ENCODE results near the gene DEXI. TPM values are rescaled to one million over a fixed set of nuclear protein-coding genes. Genes with fewer than 3 reads are reported as not detected.

DEXI gene
- total RNA-seq, 4 donors from 2014 or later, result 79.2 to 136 (median 102) TPM

DNA sequence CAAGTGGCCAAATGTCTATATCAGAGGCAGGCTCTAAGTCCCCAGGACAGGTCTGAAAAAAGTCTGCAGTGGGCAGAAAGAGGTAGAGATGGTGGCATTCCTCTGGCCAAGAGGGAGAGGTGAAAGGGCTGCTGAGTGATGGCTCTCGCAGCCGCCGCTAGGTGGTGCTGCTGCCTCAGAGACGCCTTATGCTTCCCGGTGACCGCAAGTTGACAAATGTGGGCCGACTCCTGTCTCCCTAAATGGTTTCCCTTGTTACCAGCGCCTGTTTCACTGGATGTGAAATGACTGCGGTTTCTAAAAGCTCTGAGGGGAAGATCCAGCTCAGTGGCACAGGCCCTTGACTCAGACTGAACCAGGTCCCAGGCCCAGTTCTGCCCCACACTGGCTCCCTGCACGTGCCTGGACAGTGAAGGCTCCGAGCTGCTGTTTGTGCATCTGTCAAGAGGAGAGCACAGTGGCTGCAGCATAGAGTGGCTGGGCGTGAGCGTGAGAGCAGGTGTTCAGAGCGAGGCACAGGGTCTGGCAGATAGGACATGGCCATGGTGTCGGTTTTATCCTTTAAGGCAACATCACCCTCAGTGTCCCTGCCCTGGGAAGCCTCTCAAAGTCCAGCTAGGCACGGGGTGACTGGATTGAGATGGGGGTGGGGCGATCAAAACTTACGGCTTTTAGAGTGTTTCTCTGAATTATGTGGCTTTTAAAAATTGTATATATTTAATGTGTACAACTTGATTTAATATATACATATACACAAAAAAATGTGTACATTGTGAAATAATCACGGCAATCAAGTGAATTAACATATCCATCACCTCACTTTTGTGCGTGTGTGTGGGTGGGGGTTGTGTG, 22.0 kb upstream of the DEXI start:
- no peak overlapping the region for H3K4me3 ChIP-seq
- ATAC-seq, result peak; percentile 86
- peak overlapping the region in 3 of 4 donors; percentile 60 to 67 (median 65) for H3K27ac ChIP-seq
- H3K9me3 ChIP-seq, result no peaks in the 10 kb centered on the region
- WGBS, 2 donors (ENCODE audit: low coverage in 1 of 2), result 34 to 50% methylated on average over 5 to 10 of the region's 20 CpGs
- peaks cover 0 to 34% of the 10 kb centered on the region in 2 donors for H3K36me3 ChIP-seq
- TF ChIP-seq POLR2A (IDR thresholded peaks at IDR 0.05), result no peak
- peak; percentile 8 for TF ChIP-seq POLR2AphosphoS5 (IDR thresholded peaks at IDR 0.05)
- TF ChIP-seq EP300 (IDR thresholded peaks at IDR 0.05), result no peak
- TF ChIP-seq, protein P1, sequence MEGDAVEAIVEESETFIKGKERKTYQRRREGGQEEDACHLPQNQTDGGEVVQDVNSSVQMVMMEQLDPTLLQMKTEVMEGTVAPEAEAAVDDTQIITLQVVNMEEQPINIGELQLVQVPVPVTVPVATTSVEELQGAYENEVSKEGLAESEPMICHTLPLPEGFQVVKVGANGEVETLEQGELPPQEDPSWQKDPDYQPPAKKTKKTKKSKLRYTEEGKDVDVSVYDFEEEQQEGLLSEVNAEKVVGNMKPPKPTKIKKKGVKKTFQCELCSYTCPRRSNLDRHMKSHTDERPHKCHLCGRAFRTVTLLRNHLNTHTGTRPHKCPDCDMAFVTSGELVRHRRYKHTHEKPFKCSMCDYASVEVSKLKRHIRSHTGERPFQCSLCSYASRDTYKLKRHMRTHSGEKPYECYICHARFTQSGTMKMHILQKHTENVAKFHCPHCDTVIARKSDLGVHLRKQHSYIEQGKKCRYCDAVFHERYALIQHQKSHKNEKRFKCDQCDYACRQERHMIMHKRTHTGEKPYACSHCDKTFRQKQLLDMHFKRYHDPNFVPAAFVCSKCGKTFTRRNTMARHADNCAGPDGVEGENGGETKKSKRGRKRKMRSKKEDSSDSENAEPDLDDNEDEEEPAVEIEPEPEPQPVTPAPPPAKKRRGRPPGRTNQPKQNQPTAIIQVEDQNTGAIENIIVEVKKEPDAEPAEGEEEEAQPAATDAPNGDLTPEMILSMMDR (IDR thresholded peaks at IDR 0.05), result peak; percentile 92 to 95 (median 93)
- H3K4me1 ChIP-seq, result peaks cover 0 to 22% (median 7%) of the 10 kb centered on the region in 3 donors
- H3K27me3 ChIP-seq, result no peaks in the 10 kb centered on the region

DNA sequence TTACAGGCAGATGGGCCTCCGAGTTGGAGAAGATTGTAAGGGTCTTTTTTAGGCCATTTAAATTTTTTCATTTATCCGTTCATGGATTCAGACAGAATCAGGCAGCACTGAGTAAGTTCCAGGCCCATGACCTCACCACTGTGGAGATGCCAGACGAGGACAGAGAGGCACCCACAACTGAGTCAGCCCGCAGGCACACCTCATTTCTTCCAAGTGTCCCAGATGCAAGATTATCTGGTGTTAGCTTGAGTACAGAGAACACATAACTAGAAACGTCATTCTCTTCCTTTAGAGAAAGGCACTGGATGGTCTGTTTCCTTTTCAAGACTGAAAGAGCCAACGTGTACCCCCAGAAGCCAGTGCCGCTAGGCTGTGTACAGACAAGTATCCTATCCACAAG, 19.0 kb upstream of the DEXI start:
- Histone ChIP-seq H3K27me3 (no peaks in the 10 kb centered on the region), H3K9me3 (no peaks in the 10 kb centered on the region), H3K4me3 (no peak overlapping the region), H3K27ac (peak overlapping the region; percentile 21 to 63 (median 44)), H3K4me1 (peaks cover 0 to 26% (median 7%) of the 10 kb centered on the region in 3 donors), H3K36me3 (peaks cover 0 to 40% of the 10 kb centered on the region in 2 donors)
- WGBS, 2 donors (ENCODE audit: low coverage in 1 of 2), result 50 to 62% methylated on average over 5 to 7 of the region's 7 CpGs
- peak; percentile 58 for ATAC-seq
- TF ChIP-seq POLR2AphosphoS5 (IDR thresholded peaks at IDR 0.05) (peak; percentile 49), EP300 (IDR thresholded peaks at IDR 0.05) (no peak)

DNA sequence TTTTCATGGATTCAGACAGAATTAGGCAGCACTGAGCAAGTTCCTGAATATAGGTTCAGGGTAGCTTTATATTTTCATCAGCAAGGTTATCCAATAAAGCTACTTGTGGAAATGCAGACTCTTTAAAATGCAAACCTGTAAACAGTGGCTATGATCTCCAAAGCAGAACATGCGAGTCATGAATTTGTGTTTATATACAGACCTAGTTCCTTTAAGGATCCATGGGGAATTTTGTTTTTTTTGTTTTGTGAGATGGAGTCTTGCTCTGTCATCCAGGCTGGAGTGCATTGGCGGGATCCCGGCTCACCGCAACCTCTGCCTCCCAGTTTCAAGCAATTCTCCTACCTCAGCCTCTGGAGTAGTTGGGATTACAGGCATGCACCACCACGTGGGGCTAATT, 16.9 kb upstream of the DEXI start:
- no peaks in the 10 kb centered on the region for H3K27me3 ChIP-seq
- TF ChIP-seq EP300 (IDR thresholded peaks at IDR 0.05) (no peak), POLR2AphosphoS5 (IDR thresholded peaks at IDR 0.05) (no peak), POLR2A (IDR thresholded peaks at IDR 0.05) (no peak)
- TF ChIP-seq, protein P1 (IDR thresholded peaks at IDR 0.05), result no peak
- no peak overlapping the region for H3K27ac ChIP-seq
- H3K4me3 ChIP-seq, result no peak overlapping the region
- WGBS, 2 donors (ENCODE audit: low coverage in 1 of 2), result 65 to 82% methylated on average over 2 to 5 of the region's 5 CpGs
- peaks cover 0 to 40% of the 10 kb centered on the region in 2 donors for H3K36me3 ChIP-seq
- peaks cover 0 to 22% (median 7%) of the 10 kb centered on the region in 3 donors for H3K4me1 ChIP-seq
- no peak for ATAC-seq
- no peaks in the 10 kb centered on the region for H3K9me3 ChIP-seq

DNA sequence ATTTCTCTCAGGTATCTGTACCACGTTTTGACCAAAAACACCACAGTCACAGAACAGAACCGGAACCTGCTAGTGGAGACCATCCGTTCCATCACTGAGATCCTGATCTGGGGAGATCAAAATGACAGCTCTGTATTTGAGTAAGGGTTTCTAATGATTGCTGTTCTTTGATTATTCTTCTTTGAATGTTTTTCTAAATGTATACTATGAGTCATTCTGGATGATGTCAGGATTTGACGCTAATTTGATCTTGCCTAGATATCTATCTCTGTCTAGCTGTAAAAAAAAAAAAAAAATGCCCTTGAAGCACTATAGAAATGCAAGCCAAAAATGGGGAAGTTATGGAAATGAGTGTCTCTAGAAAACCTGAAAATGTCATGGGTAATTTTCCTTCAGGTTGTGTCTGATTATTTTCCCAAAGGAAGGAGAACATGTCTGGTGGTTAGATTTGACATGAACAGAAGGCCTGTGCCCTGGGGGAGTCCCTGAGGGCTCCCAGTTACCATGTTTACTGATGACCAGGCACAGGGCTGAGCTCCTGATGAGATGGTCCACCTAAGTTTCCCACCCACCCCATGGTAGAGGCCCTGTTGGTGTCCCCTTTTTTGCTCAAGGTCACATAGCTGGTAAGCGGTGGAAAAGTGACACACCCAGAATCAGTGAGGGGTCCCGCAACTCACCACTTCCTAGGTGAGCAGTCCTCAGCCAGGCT, 15.7 kb upstream of the DEXI start:
- WGBS, 2 donors (ENCODE audit: low coverage in 1 of 2), result 56 to 78% methylated on average over 3 to 4 of the region's 6 CpGs
- Histone ChIP-seq H3K4me3 (no peak overlapping the region), H3K27ac (no peak overlapping the region), H3K9me3 (no peaks in the 10 kb centered on the region), H3K4me1 (peaks cover 0 to 22% (median 7%) of the 10 kb centered on the region in 3 donors), H3K27me3 (no peaks in the 10 kb centered on the region), H3K36me3 (peaks cover 0 to 30% of the 10 kb centered on the region in 2 donors)
- TF ChIP-seq, protein P1 (IDR thresholded peaks at IDR 0.05), result no peak
- no peak for TF ChIP-seq POLR2AphosphoS5 (IDR thresholded peaks at IDR 0.05)
- no peak for TF ChIP-seq POLR2A (IDR thresholded peaks at IDR 0.05)
- TF ChIP-seq EP300 (IDR thresholded peaks at IDR 0.05), result no peak
- ATAC-seq, result no peak

DNA sequence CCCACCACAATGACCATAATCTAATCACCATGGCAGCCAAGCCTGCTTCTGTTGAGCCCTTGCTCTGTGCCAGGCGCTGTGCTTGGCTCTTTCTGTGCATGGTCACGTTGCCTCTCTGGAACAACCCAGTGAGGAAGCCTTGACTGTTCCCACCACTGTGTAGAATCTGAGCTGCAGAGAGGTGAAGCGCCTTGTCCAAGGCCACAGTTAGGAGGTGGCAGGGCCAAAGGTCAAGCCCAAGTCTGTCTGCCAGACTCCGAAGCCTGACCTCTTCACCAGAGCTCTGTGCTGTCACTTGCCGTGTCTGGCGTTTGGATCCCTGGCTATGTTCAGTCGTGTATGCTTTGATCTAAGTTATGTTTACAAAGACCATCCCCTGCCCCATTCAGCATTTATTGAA, 12.6 kb upstream of the DEXI start:
- WGBS, 2 donors (ENCODE audit: low coverage in 1 of 2), result 90 to 100% methylated on average over 1 to 2 of the region's 7 CpGs
- H3K36me3 ChIP-seq, result peaks cover 0 to 22% of the 10 kb centered on the region in 2 donors

More for the DNA sequence above, 12.6 kb upstream of the DEXI start:
- H3K9me3 ChIP-seq, result no peaks in the 10 kb centered on the region
- no peak for TF ChIP-seq POLR2A (IDR thresholded peaks at IDR 0.05)
- no peak for TF ChIP-seq EP300 (IDR thresholded peaks at IDR 0.05)
- TF ChIP-seq, protein P1 (IDR thresholded peaks at IDR 0.05), result no peak
- TF ChIP-seq POLR2AphosphoS5 (IDR thresholded peaks at IDR 0.05), result no peak
- H3K27ac ChIP-seq, result no peak overlapping the region
- no peak overlapping the region for H3K4me3 ChIP-seq
- peaks cover 0 to 25% (median 0%) of the 10 kb centered on the region in 3 donors for H3K4me1 ChIP-seq
- no peaks in the 10 kb centered on the region for H3K27me3 ChIP-seq
- ATAC-seq, result no peak
